ENCODE results near the gene PHACTR3.
"Not testable (repeated sequence)": the region's sequence is repeated elsewhere in the genome, so short reads cannot be mapped to it uniquely, and the experiment has no call there.

PHACTR3 gene

DNA sequence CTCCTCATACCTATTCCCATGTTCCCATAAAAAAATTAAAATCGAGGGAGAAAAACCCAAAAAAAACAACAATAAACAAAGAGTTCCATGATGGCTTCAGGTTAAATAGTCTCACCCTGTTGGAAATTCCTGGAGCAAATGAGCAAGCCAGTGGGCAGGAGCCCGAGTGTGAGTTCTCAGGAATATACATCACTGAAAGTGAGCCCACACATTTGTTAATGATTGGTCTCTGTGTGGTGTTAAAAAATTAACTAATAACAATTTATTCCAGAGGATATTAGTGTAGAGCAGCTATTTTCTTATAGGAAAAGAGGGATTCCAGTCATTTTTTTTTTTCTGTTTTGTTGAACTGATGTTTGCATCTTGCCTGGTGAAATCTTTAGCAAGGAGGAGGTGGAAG is 12.9 kb downstream of the PHACTR3 start:
- H3K27ac ChIP-seq (ENCODE audit: low read depth, low read length) = no peak overlapping the region
- H4K8ac ChIP-seq (ENCODE audit: low read depth, low read length) = no peak overlapping the region
- H3K4ac ChIP-seq (ENCODE audit: low read depth, low read length) = no peak overlapping the region
- H2BK15ac ChIP-seq (replicated peaks; ENCODE audit: low read depth) = no peak overlapping the region
- H3K79me2 ChIP-seq (ENCODE audit: control insufficient read depth, insufficient read depth, low read length) = no peaks in the 10 kb centered on the region
- H3K27me3 ChIP-seq (ENCODE audit: insufficient read depth, low read length, poor library complexity) = no peaks in the 10 kb centered on the region
- no peaks in the 10 kb centered on the region for H3K79me1 ChIP-seq (ENCODE audit: low read length)
- H2BK5ac ChIP-seq (ENCODE audit: low read length) = no peak overlapping the region
- H3K4me3 ChIP-seq (ENCODE audit: low read length) = no peak overlapping the region
- no peak overlapping the region for H3K4me2 ChIP-seq (ENCODE audit: low read length)
- H4K5ac ChIP-seq (ENCODE audit: low read length) = no peak overlapping the region
- no peaks in the 10 kb centered on the region for H3K36me3 ChIP-seq (ENCODE audit: control insufficient read depth, insufficient read depth, low read length)
- no peak overlapping the region for H2AK5ac ChIP-seq (ENCODE audit: low read length)
- H2BK120ac ChIP-seq (ENCODE audit: low read depth, low read length) = no peak overlapping the region
- H3K4me1 ChIP-seq (ENCODE audit: control insufficient read depth, low read depth, low read length) = no peaks in the 10 kb centered on the region
- no peak overlapping the region for H3K56ac ChIP-seq (ENCODE audit: low read length)
- no peak for DNase-seq
- no peak overlapping the region for H3K9ac ChIP-seq (ENCODE audit: low read length)
- no CpG with 5 or more reads among the region's 2 CpGs for WGBS (ENCODE audit: extremely low coverage, insufficient coverage, low lambda C conversion rate)
- H3K23ac ChIP-seq (ENCODE audit: low read length) = no peak overlapping the region
- H3K18ac ChIP-seq (ENCODE audit: low read length) = no peak overlapping the region

DNA sequence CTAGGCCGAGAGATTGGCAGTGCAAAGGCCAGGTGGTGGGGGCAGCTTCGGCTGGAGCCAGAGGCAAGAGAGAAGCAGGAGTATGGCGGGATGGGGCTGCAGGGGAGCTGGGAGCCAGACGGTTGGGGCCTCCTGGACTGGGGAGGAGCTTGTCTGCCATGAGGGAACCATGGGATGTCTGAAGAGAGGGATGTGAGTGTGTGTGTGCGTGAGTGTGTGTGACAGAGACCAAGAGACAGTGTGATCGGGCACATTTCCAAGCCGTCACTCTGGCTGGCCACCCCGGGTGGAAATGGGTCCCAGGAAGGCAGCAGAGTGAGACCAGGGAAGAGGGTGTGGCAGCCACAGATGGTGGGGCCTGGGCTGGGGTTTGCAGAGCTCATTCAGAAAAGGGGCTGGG is 13.8 kb downstream of the PHACTR3 start:
- Histone ChIP-seq H4K8ac (ENCODE audit: low read depth, low read length) (no peak overlapping the region), H3K27me3 (ENCODE audit: insufficient read depth, low read length, poor library complexity) (no peaks in the 10 kb centered on the region), H3K36me3 (ENCODE audit: control insufficient read depth, insufficient read depth, low read length) (no peaks in the 10 kb centered on the region), H3K79me2 (ENCODE audit: control insufficient read depth, insufficient read depth, low read length) (no peaks in the 10 kb centered on the region), H3K23ac (ENCODE audit: low read length) (no peak overlapping the region), H2BK15ac (replicated peaks; ENCODE audit: low read depth) (no peak overlapping the region), H3K9ac (ENCODE audit: low read length) (no peak overlapping the region), H2BK5ac (ENCODE audit: low read length) (no peak overlapping the region), H4K5ac (ENCODE audit: low read length) (no peak overlapping the region), H3K4me3 (ENCODE audit: low read length) (no peak overlapping the region), H3K4me1 (ENCODE audit: control insufficient read depth, low read depth, low read length) (no peaks in the 10 kb centered on the region), H2AK5ac (ENCODE audit: low read length) (no peak overlapping the region), H3K79me1 (ENCODE audit: low read length) (no peaks in the 10 kb centered on the region), H3K4me2 (ENCODE audit: low read length) (no peak overlapping the region), H3K18ac (ENCODE audit: low read length) (no peak overlapping the region), H2BK120ac (ENCODE audit: low read depth, low read length) (no peak overlapping the region), H3K27ac (ENCODE audit: low read depth, low read length) (no peak overlapping the region), H3K4ac (ENCODE audit: low read depth, low read length) (no peak overlapping the region), H3K56ac (ENCODE audit: low read length) (no peak overlapping the region)
- WGBS (ENCODE audit: extremely low coverage, insufficient coverage, low lambda C conversion rate) = no CpG with 5 or more reads among the region's 8 CpGs
- no peak for DNase-seq

DNA sequence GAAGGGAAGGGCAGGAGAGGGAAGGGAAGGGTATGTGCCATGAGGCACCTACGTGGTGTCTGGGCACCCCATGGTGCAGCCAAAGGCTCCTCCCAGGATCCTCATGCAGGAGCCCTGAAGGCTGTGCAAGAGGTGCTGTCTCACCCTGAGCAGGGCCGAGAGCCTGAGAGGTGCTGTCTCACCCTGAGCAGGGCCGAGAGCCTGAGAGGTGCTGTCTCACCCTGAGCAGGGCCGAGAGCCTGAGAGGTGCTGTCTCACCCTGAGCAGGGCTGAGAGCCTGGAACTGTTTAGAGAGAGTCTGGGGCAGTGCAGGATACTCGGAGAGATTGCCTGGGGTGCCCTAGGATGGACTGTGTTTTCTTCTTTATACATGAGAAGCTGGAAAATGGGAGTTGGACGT is 14.2 kb downstream of the PHACTR3 start:
- not testable (repeated sequence) for H2AK5ac ChIP-seq (ENCODE audit: low read length); H4K5ac ChIP-seq (ENCODE audit: low read length); H3K4me2 ChIP-seq (ENCODE audit: low read length); H3K4ac ChIP-seq (ENCODE audit: low read depth, low read length); H3K9ac ChIP-seq (ENCODE audit: low read length); H3K79me1 ChIP-seq (ENCODE audit: low read length); H3K79me2 ChIP-seq (ENCODE audit: control insufficient read depth, insufficient read depth, low read length); H3K4me3 ChIP-seq (ENCODE audit: low read length); H4K8ac ChIP-seq (ENCODE audit: low read depth, low read length); DNase-seq; H3K56ac ChIP-seq (ENCODE audit: low read length); H2BK15ac ChIP-seq (replicated peaks; ENCODE audit: low read depth); H3K18ac ChIP-seq (ENCODE audit: low read length); H3K27ac ChIP-seq (ENCODE audit: low read depth, low read length); H2BK5ac ChIP-seq (ENCODE audit: low read length); H3K36me3 ChIP-seq (ENCODE audit: control insufficient read depth, insufficient read depth, low read length); H2BK120ac ChIP-seq (ENCODE audit: low read depth, low read length); H3K27me3 ChIP-seq (ENCODE audit: insufficient read depth, low read length, poor library complexity); H3K23ac ChIP-seq (ENCODE audit: low read length); H3K4me1 ChIP-seq (ENCODE audit: control insufficient read depth, low read depth, low read length)
- no CpG with 5 or more reads among the region's 6 CpGs for WGBS (ENCODE audit: extremely low coverage, insufficient coverage, low lambda C conversion rate)

DNA sequence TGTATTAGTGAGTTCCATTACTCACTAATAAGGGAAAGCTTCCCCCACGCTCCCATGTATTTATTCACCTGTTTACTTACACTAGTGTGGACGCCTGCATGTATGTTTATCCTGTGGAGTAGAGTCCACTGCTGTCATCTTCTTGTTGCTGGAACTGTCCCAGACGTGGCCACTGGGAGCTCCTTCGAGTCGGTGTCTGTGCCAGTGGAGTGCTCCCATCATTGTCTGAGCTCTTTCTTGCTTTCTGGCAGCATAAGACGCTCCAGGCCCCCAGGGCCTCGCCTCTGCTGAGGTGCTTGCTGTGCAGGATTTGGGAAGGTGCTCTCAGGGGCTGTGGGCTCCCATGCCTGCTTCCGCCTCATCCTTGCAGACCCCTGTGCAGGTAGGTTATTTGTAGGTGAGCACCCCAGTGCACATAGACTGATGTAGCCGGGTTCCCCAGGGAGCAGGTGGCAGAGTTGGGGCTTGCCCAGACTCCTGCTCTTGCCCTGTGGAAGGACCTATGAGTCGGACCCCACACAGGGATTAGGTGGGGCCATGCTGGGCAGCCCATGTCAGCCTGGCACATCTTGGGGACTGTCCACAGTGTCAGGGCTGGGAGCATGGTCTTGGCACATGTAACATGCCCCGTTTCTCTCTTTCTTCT is 16.6 kb downstream of the PHACTR3 start:
- WGBS (ENCODE audit: extremely low coverage, insufficient coverage, low lambda C conversion rate) = no CpG with 5 or more reads among the region's 11 CpGs
- Histone ChIP-seq H3K4me3 (ENCODE audit: low read length) (no peak overlapping the region), H3K56ac (ENCODE audit: low read length) (no peak overlapping the region), H2BK120ac (ENCODE audit: low read depth, low read length) (no peak overlapping the region), H3K9ac (ENCODE audit: low read length) (no peak overlapping the region), H3K18ac (ENCODE audit: low read length) (no peak overlapping the region), H3K79me1 (ENCODE audit: low read length) (no peaks in the 10 kb centered on the region), H3K27ac (ENCODE audit: low read depth, low read length) (no peak overlapping the region), H2AK5ac (ENCODE audit: low read length) (no peak overlapping the region), H3K36me3 (ENCODE audit: control insufficient read depth, insufficient read depth, low read length) (no peaks in the 10 kb centered on the region), H3K23ac (ENCODE audit: low read length) (no peak overlapping the region), H2BK5ac (ENCODE audit: low read length) (no peak overlapping the region), H3K4me1 (ENCODE audit: control insufficient read depth, low read depth, low read length) (no peaks in the 10 kb centered on the region), H3K79me2 (ENCODE audit: control insufficient read depth, insufficient read depth, low read length) (no peaks in the 10 kb centered on the region), H4K8ac (ENCODE audit: low read depth, low read length) (no peak overlapping the region), H2BK15ac (replicated peaks; ENCODE audit: low read depth) (no peak overlapping the region), H3K4ac (ENCODE audit: low read depth, low read length) (no peak overlapping the region), H4K5ac (ENCODE audit: low read length) (no peak overlapping the region), H3K27me3 (ENCODE audit: insufficient read depth, low read length, poor library complexity) (no peaks in the 10 kb centered on the region), H3K4me2 (ENCODE audit: low read length) (no peak overlapping the region)
- no peak for DNase-seq

DNA sequence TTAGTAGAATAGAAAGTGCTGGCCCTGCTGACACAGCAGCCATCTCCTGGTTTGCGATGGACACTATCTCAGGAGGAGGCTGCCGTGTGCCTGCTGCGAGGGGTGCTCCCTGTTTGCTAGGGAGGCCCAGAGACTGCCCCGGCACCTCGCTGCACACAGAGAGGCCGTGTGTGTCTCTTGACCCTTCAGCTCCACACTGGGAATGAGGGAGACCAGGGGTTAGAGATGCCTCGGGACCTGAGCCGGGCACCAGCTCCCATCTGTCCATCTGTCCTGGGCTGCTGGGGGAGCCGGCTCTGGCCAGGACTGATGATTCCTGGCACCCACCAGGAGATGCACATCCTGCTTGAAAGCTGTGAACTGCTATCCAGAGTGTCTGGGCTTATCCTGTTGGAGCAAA is 18.2 kb downstream of the PHACTR3 start:
- Histone ChIP-seq H3K79me1 (ENCODE audit: low read length) (no peaks in the 10 kb centered on the region), H4K5ac (ENCODE audit: low read length) (no peak overlapping the region), H3K27ac (ENCODE audit: low read depth, low read length) (no peak overlapping the region), H3K56ac (ENCODE audit: low read length) (no peak overlapping the region), H2BK120ac (ENCODE audit: low read depth, low read length) (no peak overlapping the region), H3K36me3 (ENCODE audit: control insufficient read depth, insufficient read depth, low read length) (no peaks in the 10 kb centered on the region), H2BK15ac (replicated peaks; ENCODE audit: low read depth) (no peak overlapping the region), H3K4me3 (ENCODE audit: low read length) (no peak overlapping the region), H3K27me3 (ENCODE audit: insufficient read depth, low read length, poor library complexity) (no peaks in the 10 kb centered on the region), H3K79me2 (ENCODE audit: control insufficient read depth, insufficient read depth, low read length) (no peaks in the 10 kb centered on the region), H3K9ac (ENCODE audit: low read length) (no peak overlapping the region), H3K4ac (ENCODE audit: low read depth, low read length) (no peak overlapping the region), H3K23ac (ENCODE audit: low read length) (no peak overlapping the region), H2BK5ac (ENCODE audit: low read length) (no peak overlapping the region), H3K18ac (ENCODE audit: low read length) (no peak overlapping the region), H4K8ac (ENCODE audit: low read depth, low read length) (no peak overlapping the region), H2AK5ac (ENCODE audit: low read length) (no peak overlapping the region), H3K4me1 (ENCODE audit: control insufficient read depth, low read depth, low read length) (no peaks in the 10 kb centered on the region), H3K4me2 (ENCODE audit: low read length) (no peak overlapping the region)
- no CpG with 5 or more reads among the region's 9 CpGs for WGBS (ENCODE audit: extremely low coverage, insufficient coverage, low lambda C conversion rate)
- DNase-seq = no peak

DNA sequence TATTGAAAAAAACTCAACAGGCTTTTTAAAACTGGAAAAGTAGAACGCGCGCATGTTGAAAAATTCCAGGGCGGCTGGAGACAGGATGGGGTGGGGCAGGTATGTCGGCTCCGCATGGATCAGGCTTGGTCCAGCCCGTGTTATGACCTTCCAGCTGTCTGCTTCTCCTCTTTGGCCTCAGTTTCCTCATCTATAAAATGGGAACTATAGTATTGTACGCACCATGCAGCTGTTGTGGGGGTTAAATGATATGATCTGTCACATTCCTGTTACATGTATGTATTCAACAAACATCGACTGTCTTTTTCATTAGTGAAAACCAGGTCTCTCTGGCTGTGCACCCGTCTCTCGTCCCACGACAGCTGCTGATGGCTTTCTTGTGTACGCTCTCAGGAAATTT is 18.8 kb downstream of the PHACTR3 start:
- Histone ChIP-seq H3K4ac (ENCODE audit: low read depth, low read length) (no peak overlapping the region), H2BK120ac (ENCODE audit: low read depth, low read length) (no peak overlapping the region), H3K36me3 (ENCODE audit: control insufficient read depth, insufficient read depth, low read length) (no peaks in the 10 kb centered on the region), H3K56ac (ENCODE audit: low read length) (no peak overlapping the region), H4K8ac (ENCODE audit: low read depth, low read length) (no peak overlapping the region), H3K23ac (ENCODE audit: low read length) (no peak overlapping the region), H3K27ac (ENCODE audit: low read depth, low read length) (no peak overlapping the region), H3K18ac (ENCODE audit: low read length) (no peak overlapping the region), H2AK5ac (ENCODE audit: low read length) (no peak overlapping the region), H3K27me3 (ENCODE audit: insufficient read depth, low read length, poor library complexity) (no peaks in the 10 kb centered on the region), H3K4me2 (ENCODE audit: low read length) (no peak overlapping the region), H3K79me1 (ENCODE audit: low read length) (no peaks in the 10 kb centered on the region), H4K5ac (ENCODE audit: low read length) (no peak overlapping the region), H3K4me3 (ENCODE audit: low read length) (no peak overlapping the region), H3K4me1 (ENCODE audit: control insufficient read depth, low read depth, low read length) (no peaks in the 10 kb centered on the region), H2BK5ac (ENCODE audit: low read length) (no peak overlapping the region), H3K9ac (ENCODE audit: low read length) (no peak overlapping the region), H3K79me2 (ENCODE audit: control insufficient read depth, insufficient read depth, low read length) (no peaks in the 10 kb centered on the region), H2BK15ac (replicated peaks; ENCODE audit: low read depth) (no peak overlapping the region)
- no peak for DNase-seq
- no CpG with 5 or more reads among the region's 13 CpGs for WGBS (ENCODE audit: extremely low coverage, insufficient coverage, low lambda C conversion rate)
